Measurements from ENCODE around the gene MINK1.
"Not testable (repeated sequence)": the region's sequence is repeated elsewhere in the genome, so short reads cannot be mapped to it uniquely, and the experiment has no call there.

Gene MINK1

GRCh38 chr17:4920351-4921048 is 87.4 kb downstream of the MINK1 start:
- DNase-seq (ENCODE audit: low read depth, low spot score), result no peak
- peak overlapping the region; percentile 22 for H3K27ac ChIP-seq

- no peak overlapping the region for H3K27ac ChIP-seq
- no peak for DNase-seq (ENCODE audit: low read depth, low spot score)
Measured at GRCh38 chr17:4921320-4921719, 88.2 kb downstream of the MINK1 start.

GRCh38 chr17:4926577-4927335 is 93.6 kb downstream of the MINK1 start:
- not testable (repeated sequence) for DNase-seq (ENCODE audit: low read depth, low spot score)

GRCh38 chr17:4928881-4929280 is 95.7 kb downstream of the MINK1 start:
- no peak for DNase-seq (ENCODE audit: low read depth, low spot score)

More at GRCh38 chr17:4926577-4927335, 93.6 kb downstream of the MINK1 start:
- not testable (repeated sequence) for H3K27ac ChIP-seq

GRCh38 chr17:4931963-4932362 is 98.8 kb downstream of the MINK1 start, which contains the start of gene GP1BA:
GP1BA (plus strand) TSS chr17:4932277; CDS start chr17:4932605, 328 bp downstream.
- no peak for DNase-seq (ENCODE audit: low read depth, low spot score)
- H3K27ac ChIP-seq, result no peak within 1 kb of the TSS

More at GRCh38 chr17:4928881-4929280, 95.7 kb downstream of the MINK1 start:
- no peak overlapping the region for H3K27ac ChIP-seq

- H3K27ac ChIP-seq, result no peak overlapping the region
- no peak for DNase-seq (ENCODE audit: low read depth, low spot score)
Measured at GRCh38 chr17:4932756-4933155, 99.6 kb downstream of the MINK1 start.

GRCh38 chr17:4933646-4934045 is 100.5 kb downstream of the MINK1 start:
- DNase-seq (ENCODE audit: low read depth, low spot score), result no peak
- H3K27ac ChIP-seq, result no peak overlapping the region

GRCh38 chr17:4934173-4934979 is 101.2 kb downstream of the MINK1 start:
- DNase-seq (ENCODE audit: low read depth, low spot score), result no peak
- H3K27ac ChIP-seq, result no peak overlapping the region

GRCh38 chr17:4935650-4936049 is 102.5 kb downstream of the MINK1 start:
- H3K27ac ChIP-seq, result no peak overlapping the region
- no peak for DNase-seq (ENCODE audit: low read depth, low spot score)

GRCh38 chr17:4936436-4936835 is 103.3 kb downstream of the MINK1 start:
- no peak for DNase-seq (ENCODE audit: low read depth, low spot score)
- no peak overlapping the region for H3K27ac ChIP-seq

- no peak overlapping the region for H3K27ac ChIP-seq
- no peak for DNase-seq (ENCODE audit: low read depth, low spot score)
Measured at GRCh38 chr17:4937553-4937952, 104.4 kb downstream of the MINK1 start.

- H3K27ac ChIP-seq, result no peak overlapping the region
- no peak for DNase-seq (ENCODE audit: low read depth, low spot score)
Measured at GRCh38 chr17:4938069-4938491, 104.9 kb downstream of the MINK1 start.

GRCh38 chr17:4938688-4939545 is 105.8 kb downstream of the MINK1 start:
- H3K27ac ChIP-seq, result peak overlapping the region; percentile 96
- DNase-seq (ENCODE audit: low read depth, low spot score), result no peak

- peak overlapping the region; percentile 96 for H3K27ac ChIP-seq
Measured at GRCh38 chr17:4939546-4939795, 106.3 kb downstream of the MINK1 start.

GRCh38 chr17:4939796-4940554 is 106.8 kb downstream of the MINK1 start, which contains the start of the genes RNF167 and SLC25A11:
RNF167 (plus strand) TSS chr17:4940268; CDS start chr17:4940910, 642 bp downstream.
SLC25A11 (minus strand) TSS chr17:4940046; CDS start chr17:4939910, 136 bp downstream.
- peak within 1 kb of the TSS; percentile 96 for H3K27ac ChIP-seq
- DNase-seq (ENCODE audit: low read depth, low spot score), result peak; percentile 97

More at GRCh38 chr17:4939546-4939795, 106.3 kb downstream of the MINK1 start:
- DNase-seq (ENCODE audit: low read depth, low spot score), result no peak

- no peak for DNase-seq (ENCODE audit: low read depth, low spot score)
- H3K27ac ChIP-seq, result peak overlapping the region; percentile 96
Measured at GRCh38 chr17:4940555-4941318, 107.6 kb downstream of the MINK1 start.

GRCh38 chr17:4941319-4941610 is 108.1 kb downstream of the MINK1 start:
- H3K27ac ChIP-seq, result peak overlapping the region; percentile 96

GRCh38 chr17:4942760-4943508 is 109.8 kb downstream of the MINK1 start:
- DNase-seq (ENCODE audit: low read depth, low spot score), result no peak
- H3K27ac ChIP-seq, result peak overlapping the region; percentile 99

More at GRCh38 chr17:4941319-4941610, 108.1 kb downstream of the MINK1 start:
- no peak for DNase-seq (ENCODE audit: low read depth, low spot score)
